Ovary (tissue), 9 donors: ENCODE data around the gene SRL. TPM values are rescaled to one million over a fixed set of nuclear protein-coding genes. Genes with fewer than 3 reads are reported as not detected.

Experiments
- DNase-seq, 5 donors: peaks; one replicate each; pipeline ENCODE4 v3.0.0-alpha.2; 2019 to 2020
- H3K27ac ChIP-seq, 2 donors: fragments of 200-600 bp; one replicate each; pipeline versions ENCODE4 v1.5.1 to v1.8.0; 2019 to 2022
- H3K27me3 ChIP-seq: fragments of 200-600 bp; one replicate; pipeline ENCODE4 v1.8.0; 2022
- H3K36me3 ChIP-seq: fragments of 200-600 bp; sonication (generic); one replicate; pipeline ENCODE4 v1.5.1; 2019
- H3K4me1 ChIP-seq: one replicate; pipeline ENCODE4 v1.8.1; 2013; ENCODE audit warnings: mild to moderate bottlenecking, moderate library complexity; ENCODE audit not compliant: insufficient read depth
- H3K4me3 ChIP-seq: fragments of 200-600 bp; sonication (generic); one replicate; pipeline ENCODE4 v1.5.1; 2017
- H3K9me3 ChIP-seq, 2 donors: fragments of 200-600 bp in 1 of 2; sonication (generic) in 1 of 2; one replicate each; pipeline versions ENCODE4 v1.5.1 to v1.8.1; 2013 to 2019; ENCODE audit warnings: mild to moderate bottlenecking in 1 of 2, moderate library complexity in 1 of 2
- CTCF ChIP-seq, 3 donors: fragments of 450-650 bp in 2 of 3; fragments of 200-600 bp in 1 of 3; IDR thresholded peaks; one replicate each; pipeline versions ENCODE4 v1.5.1 to v1.8.0; 2016 to 2022; ENCODE audit warnings: antibody characterized with exemption in 3 of 3, mild to moderate bottlenecking in 1 of 3
- EP300 ChIP-seq: sonication (generic); formaldehyde crosslinking; IDR thresholded peaks from one replicate; pipeline ENCODE4 v1.6.1; 2017; ENCODE audit warnings: antibody characterized with exemption
- POLR2A ChIP-seq: fragments of 450-650 bp; IDR thresholded peaks from one replicate; pipeline ENCODE4 v1.6.1; 2017; ENCODE audit warnings: antibody characterized with exemption, mild to moderate bottlenecking, moderate library complexity
- WGBS, 3 donors: extraction: QIAGEN DNeasy Blood & Tissue Kit in 1 of 3; methylation state at CpG; one replicate each; pipeline versions ENCODE4 v1.1.5 to v1.1.7; 2013 to 2017; 5-methylcytosine and 5-hydroxymethylcytosine counted together
- intact Hi-C, 4 donors: fragments of 100-400 bp; cut with DNase I; formaldehyde crosslinking; loops; one replicate each; pipeline versions ENCODE4 v1.11.0 to v1.15.1; 2022 to 2023
- polyA plus RNA-seq, 2 donors: library from polyadenylated mRNA; stranded (reverse); fragments of 200-250 nt in 1 of 2; fragments of 350-450 nt in 1 of 2; fragmentation: Illumina TruSeq in 1 of 2; extraction: RNeasy Lipid Tissue Mini Kit (QIAGEN cat#74804) in 1 of 2; gene quantifications; one replicate each; pipeline ENCODE4 v1.2.3, GENCODE V29; 2013 to 2014
- total RNA-seq, 7 donors: library from RNA; depleted of rRNA in 2 of 7; stranded (reverse); fragments of >200 nt in 2 of 7; fragmentation: NEBNext Ultra II Directional in 3 of 7; extraction: Animal tissue kit (Norgen Biotek cat#: 25700) in 3 of 7; gene quantifications; one replicate each; pipeline versions ENCODE4 v1.1.0 to v1.2.4, GENCODE V29; 2016 to 2023
- donor health status: DM: no; HTN: no; CAD: no; lungs with moderate emphysema.
- donor health status: DM: no; HTN: no; CAD: no.
- donor health status: Bipolar disorder and iron deficiency.
- donor health status: DM: yes; HTN: yes; CAD: no.
- donor health status: DM: no; HTN: no; CAD: no.
- donor health status: DM: yes; HTN: yes; CAD: no.

Gene SRL
- total and polyA plus RNA-seq, 9 donors: under 0.01 to 7.5 (median 1.0) TPM

DNA sequence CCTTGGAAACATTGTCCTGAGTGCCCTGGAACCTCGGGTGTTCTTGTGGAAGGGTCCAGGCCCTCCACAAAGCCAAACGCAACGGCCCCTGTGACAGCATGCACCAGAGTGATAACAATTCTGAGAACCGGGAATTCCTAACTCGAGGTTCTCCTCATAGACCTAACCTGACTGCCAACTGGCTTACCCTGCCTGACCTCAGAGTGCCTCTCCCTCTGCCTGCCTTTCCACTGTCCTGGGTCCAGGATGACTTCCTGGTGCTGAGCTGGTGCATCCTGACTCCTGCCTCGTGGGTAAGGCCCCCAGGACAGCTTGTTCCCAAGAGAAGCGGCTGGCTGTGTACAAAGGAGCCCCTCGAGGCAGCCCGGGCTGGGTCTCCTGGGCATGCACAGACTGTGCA lies 51.8 kb downstream of the SRL start:
- TF ChIP-seq CTCF (IDR thresholded peaks at IDR 0.05) (no peak), POLR2A (no peak), EP300 (no peak)
- Histone ChIP-seq H3K9me3 (no peaks in the 10 kb centered on the region), H3K27me3 (no peaks in the 10 kb centered on the region), H3K4me3 (no peak overlapping the region), H3K27ac (no peak overlapping the region), H3K36me3 (no peaks in the 10 kb centered on the region), H3K4me1 (no peaks in the 10 kb centered on the region)
- intact Hi-C loops: loop anchor here in 2 of 4 donors (5.0 to 10.0 kb wide), 2 partner anchors 55 to 152 kb away; partner anchors contain the start of gene SRL (in 1 of the 2)
- DNase-seq: no peak
- WGBS, 3 donors: 58 to 64% (median 60%) methylated on average over 9 of the region's 9 CpGs

DNA sequence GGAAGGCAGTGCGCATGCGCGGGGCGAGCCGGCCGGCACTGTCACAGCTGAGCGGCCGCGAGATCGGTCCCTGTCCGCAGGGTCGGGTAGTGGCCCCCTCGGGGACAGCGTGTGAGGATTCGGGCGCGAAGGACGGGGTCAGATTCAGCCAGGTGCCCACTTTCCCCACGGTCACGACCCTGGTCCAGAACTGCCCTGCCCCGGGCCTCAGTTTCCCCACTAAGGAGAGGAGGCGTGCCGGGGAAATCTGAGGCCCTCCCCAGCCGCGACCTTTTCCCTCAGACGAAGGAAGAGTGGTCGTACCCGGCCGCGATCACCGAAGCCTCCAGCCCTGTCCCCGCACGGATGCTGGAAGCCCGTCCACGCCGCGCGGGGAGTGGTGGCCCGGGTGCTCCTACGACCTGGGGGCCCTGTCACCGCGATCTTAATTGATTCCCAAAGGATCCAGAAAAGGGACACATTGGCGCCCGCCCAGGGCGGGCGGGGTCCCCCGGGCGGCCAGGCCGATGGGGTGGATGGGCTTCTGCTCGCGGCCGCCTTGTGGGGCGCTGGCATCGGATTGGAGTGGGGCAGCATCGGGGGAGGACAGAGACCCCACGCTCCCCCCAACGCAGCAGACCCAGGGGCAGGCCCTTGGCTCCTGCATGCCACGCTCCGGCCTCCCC lies 57.7 kb downstream of the SRL start:
- WGBS, 3 donors: 7 to 12% (median 9%) methylated on average over 43 to 59 of the region's 59 CpGs
- H3K27me3 ChIP-seq: no peaks in the 10 kb centered on the region
- peak overlapping the region in 1 of 2 donors; percentile 89 for H3K27ac ChIP-seq
- intact Hi-C loops: no loop called here
- H3K4me1 ChIP-seq: peaks cover 5% of the 10 kb centered on the region
- no peaks in the 10 kb centered on the region for H3K36me3 ChIP-seq
- no peaks in the 10 kb centered on the region for H3K9me3 ChIP-seq
- TF ChIP-seq CTCF (IDR thresholded peaks at IDR 0.05): no peak
- no peak for TF ChIP-seq POLR2A
- no peak for TF ChIP-seq EP300
- H3K4me3 ChIP-seq: peak overlapping the region; percentile 71
- peak in 3 of 5 donors; percentile 21 to 63 (median 49) for DNase-seq

DNA sequence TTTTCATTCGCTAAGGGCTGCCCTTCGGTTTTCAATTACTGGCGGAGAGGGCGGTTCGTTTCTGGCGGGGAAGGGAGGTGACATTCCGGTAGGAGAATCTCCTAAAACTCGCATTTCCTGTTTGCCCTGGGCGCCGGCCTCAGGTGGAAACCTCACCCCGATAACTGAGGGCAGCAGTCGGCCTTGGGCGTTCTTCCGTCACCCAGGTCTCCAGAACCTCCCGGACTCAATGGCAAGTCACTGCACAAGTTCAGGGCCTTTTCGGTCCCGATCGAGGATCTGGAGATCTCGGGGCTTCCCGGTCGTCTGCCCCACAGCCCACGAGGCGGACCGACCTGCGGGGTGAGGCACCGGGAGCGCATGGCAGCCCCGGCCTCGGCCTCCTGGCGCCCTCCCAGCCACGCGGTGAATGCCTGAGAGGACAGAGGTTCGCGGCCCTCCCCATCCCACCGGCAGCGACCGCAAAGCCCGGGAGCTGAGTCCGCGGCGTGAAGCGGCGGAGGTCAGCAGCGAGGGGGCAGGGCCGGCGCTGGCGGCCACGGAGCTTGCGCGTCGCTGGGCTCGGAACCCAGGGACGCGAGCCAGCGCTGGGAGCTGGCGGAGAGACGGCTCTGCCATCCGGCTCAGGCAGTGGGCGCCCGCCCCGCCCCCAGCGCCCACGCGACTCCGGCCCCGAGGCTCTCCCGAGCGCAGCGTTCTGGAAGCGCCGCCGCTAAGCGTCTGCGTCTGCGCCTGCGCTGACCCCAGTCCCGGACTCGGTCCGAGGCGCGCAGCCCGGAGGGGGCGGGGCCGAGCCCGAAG lies 58.4 kb downstream of the SRL start:
- Histone ChIP-seq H3K36me3 (no peaks in the 10 kb centered on the region), H3K4me3 (peak overlapping the region; percentile 71), H3K27ac (peak overlapping the region; percentile 89 to 91), H3K27me3 (no peaks in the 10 kb centered on the region), H3K9me3 (no peaks in the 10 kb centered on the region), H3K4me1 (peaks cover 5% of the 10 kb centered on the region)
- peak; percentile 91 to 97 (median 94) for DNase-seq
- WGBS, 3 donors: 0 to 1% (median 1%) methylated on average over 43 to 85 of the region's 85 CpGs
- intact Hi-C loops: no loop called here
- TF ChIP-seq CTCF (IDR thresholded peaks at IDR 0.05) (peak in 2 of 3 donors; percentile 31 to 38), EP300 (peak; percentile 8), POLR2A (peak; percentile 80)

- intact Hi-C loops: no loop called here
- Histone ChIP-seq H3K27me3 (no peaks in the 10 kb centered on the region), H3K9me3 (no peaks in the 10 kb centered on the region), H3K4me3 (peak overlapping the region; percentile 71), H3K27ac (peak overlapping the region; percentile 89 to 91), H3K36me3 (no peaks in the 10 kb centered on the region), H3K4me1 (peaks cover 5% of the 10 kb centered on the region)
- 93 to 94% (median 94%) methylated on average over 23 of the region's 23 CpGs for WGBS, 3 donors
- DNase-seq: no peak
- TF ChIP-seq CTCF (IDR thresholded peaks at IDR 0.05) (no peak), POLR2A (no peak), EP300 (no peak)
Measured at GRCh38 chr16:4182581-4183236, 59.2 kb downstream of the SRL start.
